VCaP (cell line): ENCODE data around the gene LPP.
"Not testable (repeated sequence)": the region's sequence is repeated elsewhere in the genome, so short reads cannot be mapped to it uniquely, and the experiment has no call there.

ENCODE experiments used
- H3K27ac ChIP-seq: fragments of 450-650 bp; 2 replicates; pipeline ENCODE4 v1.5.1; 2017
- TF ChIP-seq, protein P1 (sequence below): fragments of 450-650 bp; conservative IDR thresholded peaks from 2 replicates; pipeline ENCODE4 v1.5.1; 2017; ENCODE audit warnings: mild to moderate bottlenecking, moderate library complexity

The LPP gene

DNA sequence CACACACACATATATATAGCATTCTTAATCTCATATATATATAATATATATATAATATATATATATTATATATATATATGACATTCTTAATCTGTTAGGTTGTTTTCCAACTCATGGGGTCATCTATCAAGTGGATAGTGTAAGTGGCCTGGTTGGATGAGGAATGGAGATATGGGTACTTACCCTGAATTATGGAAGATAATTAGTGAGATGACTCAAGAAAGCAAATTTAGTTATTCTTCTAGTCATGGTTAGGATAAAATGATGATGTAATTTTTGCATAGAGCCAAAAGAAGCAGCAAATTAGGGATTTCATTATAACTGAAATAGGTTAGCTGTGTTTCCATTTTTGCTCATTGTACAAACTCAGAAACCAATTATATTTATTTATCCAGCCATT is 448.2 kb downstream of the LPP start:
- TF ChIP-seq, protein P1, sequence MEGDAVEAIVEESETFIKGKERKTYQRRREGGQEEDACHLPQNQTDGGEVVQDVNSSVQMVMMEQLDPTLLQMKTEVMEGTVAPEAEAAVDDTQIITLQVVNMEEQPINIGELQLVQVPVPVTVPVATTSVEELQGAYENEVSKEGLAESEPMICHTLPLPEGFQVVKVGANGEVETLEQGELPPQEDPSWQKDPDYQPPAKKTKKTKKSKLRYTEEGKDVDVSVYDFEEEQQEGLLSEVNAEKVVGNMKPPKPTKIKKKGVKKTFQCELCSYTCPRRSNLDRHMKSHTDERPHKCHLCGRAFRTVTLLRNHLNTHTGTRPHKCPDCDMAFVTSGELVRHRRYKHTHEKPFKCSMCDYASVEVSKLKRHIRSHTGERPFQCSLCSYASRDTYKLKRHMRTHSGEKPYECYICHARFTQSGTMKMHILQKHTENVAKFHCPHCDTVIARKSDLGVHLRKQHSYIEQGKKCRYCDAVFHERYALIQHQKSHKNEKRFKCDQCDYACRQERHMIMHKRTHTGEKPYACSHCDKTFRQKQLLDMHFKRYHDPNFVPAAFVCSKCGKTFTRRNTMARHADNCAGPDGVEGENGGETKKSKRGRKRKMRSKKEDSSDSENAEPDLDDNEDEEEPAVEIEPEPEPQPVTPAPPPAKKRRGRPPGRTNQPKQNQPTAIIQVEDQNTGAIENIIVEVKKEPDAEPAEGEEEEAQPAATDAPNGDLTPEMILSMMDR: no peak
- no peak overlapping the region for H3K27ac ChIP-seq

DNA sequence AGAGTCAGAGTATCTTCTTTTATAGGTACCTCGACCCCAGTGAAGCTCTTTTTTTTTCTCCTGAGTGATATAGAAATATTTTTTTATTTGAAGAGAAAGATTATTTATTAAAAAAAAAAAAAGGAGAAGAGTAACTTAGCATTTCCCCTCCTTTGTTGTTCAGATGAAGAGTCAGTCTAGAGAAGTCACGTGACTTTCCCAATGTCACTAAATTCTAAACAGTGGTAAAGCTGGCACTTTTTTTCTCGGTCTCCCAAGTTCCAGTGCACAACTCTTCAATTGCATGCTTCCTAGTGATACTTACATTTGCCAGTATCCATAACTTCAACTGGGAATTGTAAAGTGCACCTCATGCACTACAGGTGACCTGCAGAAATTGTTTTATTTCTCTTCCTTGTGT is 448.7 kb downstream of the LPP start:
- TF ChIP-seq, protein P1: no peak
- H3K27ac ChIP-seq: no peak overlapping the region

DNA sequence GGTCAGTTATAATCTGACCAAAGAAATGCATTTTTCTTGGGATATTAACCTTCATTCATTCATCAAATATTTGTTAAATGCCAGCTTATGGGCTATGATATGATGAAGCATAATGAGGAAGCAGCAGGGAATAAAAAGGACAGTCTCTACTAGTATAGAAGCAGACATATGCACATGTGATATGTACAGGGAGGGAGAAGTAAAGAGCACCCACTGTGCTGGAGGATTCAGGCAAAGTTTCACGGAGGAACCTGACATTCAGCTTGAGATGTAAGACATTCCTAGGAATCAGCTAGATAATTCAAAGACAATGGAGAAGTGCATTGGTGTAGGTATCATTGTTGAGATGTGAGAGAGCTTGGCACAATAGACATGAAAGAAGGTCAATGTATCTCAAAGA is 450.7 kb downstream of the LPP start:
- TF ChIP-seq, protein P1: no peak
- no peak overlapping the region for H3K27ac ChIP-seq

DNA sequence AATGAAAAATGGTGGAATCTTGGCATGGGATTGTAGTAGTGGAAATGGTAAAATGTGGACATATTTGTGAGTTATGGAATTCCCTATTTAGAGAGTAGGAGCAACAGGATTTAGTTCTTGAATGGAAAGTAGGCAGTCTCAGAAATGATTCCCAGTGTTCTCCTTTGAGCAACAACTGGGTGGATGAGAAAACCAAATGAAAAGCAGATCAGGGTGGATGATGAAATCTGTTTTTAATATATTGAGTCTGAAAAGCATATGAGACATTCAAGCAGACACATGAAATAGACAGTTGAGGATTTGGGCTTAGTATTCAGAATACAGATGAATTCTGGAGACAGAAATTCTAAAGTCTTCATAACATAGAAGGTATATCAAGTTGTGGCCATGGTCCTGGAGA is 451.3 kb downstream of the LPP start:
- no peak overlapping the region for H3K27ac ChIP-seq
- TF ChIP-seq, protein P1: no peak

DNA sequence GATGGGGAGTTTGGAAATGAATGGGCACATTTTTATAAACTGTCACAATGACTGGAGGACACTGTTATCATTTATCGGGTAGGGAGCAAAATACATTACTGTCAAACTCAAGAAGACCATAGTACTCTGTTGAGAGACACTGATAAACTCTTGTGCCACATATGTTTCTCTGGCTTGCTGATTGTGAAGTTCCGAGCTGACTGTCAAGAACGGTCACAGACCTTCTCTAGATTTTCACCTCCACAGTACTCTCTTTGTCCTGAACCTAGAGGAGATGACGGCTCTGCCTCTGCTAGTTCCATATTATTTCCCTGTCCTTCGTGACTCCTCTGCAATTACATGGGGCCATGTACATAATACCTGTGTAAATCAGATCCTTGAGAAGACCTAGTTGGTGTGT is 451.9 kb downstream of the LPP start:
- no peak overlapping the region for H3K27ac ChIP-seq
- TF ChIP-seq, protein P1: no peak

DNA sequence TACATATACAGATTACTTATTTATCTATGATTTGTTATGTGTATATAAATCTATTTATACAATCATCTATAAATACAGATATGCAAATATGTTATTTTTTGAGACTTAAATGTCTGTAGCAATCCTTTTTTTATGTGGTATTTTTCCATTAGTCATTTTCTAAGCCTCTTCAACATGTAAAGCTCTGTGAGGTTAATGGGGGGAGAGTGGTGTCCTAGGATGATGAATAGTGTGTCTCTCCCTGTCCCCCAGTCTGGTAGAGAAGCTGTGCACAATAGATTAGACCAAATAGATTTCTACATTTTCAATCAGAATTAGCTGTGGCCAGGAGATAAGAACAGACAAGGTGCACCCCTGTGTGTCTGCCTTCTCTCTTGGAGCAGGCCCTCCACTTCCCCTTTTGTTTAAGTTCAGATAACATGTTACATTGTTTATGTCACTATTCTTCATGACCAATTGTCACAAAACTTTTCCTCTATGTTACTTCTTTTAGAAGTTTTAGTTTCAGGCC is 453.9 kb downstream of the LPP start:
- H3K27ac ChIP-seq: no peak overlapping the region

DNA sequence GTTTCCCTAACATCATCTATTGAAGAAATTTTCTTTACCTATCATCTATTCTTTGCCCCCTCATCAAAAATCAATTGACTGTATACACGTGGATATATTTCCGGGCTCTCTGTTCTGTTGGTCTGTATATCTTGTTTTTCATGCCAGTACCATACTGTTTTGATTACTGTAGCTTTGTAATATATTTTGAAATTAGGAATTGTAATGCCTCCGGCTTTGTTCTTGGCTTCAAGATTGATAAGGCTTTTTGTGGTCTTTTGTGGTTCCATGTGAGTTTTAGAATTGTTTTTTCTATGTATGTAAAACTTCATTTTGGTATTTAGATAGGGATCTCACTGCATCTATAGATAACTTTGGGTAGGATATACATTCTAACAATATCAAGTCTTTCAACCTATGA is 454.4 kb downstream of the LPP start:
- TF ChIP-seq, protein P1: no peak
- H3K27ac ChIP-seq: no peak overlapping the region

More for the DNA sequence above, 453.9 kb downstream of the LPP start:
- TF ChIP-seq, protein P1: no peak

DNA sequence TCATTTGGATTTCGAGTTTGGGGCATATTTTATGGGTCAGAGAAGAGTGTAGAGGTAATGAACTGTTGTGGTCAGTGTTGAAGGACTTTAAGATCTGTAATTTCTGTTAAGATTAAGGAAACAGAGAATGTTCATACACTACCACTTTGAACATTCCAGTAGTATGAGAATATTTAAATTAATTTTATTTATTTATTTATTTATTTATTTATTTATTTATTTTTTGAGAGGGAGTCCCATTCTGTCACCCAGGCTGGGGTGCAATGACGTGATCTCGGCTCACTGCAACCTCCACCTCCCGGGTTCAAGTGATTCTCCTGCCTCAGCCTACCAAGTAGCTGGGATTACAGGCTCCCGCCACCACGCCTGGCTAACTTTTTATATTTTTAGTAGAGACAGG is 459.8 kb downstream of the LPP start:
- H3K27ac ChIP-seq: not testable (repeated sequence)
